ENCODE data around the gene KDR.
A peak's percentile ranks its signal among the peaks of the same experiment; 100 is the strongest.

The KDR gene

GRCh38 chr4:55124322-55125076 lies 896 bp downstream of the KDR start:
- peak overlapping the region; percentile 74 for H3K4me3 ChIP-seq (ENCODE audit: low read length)
- TF ChIP-seq, protein P1, sequence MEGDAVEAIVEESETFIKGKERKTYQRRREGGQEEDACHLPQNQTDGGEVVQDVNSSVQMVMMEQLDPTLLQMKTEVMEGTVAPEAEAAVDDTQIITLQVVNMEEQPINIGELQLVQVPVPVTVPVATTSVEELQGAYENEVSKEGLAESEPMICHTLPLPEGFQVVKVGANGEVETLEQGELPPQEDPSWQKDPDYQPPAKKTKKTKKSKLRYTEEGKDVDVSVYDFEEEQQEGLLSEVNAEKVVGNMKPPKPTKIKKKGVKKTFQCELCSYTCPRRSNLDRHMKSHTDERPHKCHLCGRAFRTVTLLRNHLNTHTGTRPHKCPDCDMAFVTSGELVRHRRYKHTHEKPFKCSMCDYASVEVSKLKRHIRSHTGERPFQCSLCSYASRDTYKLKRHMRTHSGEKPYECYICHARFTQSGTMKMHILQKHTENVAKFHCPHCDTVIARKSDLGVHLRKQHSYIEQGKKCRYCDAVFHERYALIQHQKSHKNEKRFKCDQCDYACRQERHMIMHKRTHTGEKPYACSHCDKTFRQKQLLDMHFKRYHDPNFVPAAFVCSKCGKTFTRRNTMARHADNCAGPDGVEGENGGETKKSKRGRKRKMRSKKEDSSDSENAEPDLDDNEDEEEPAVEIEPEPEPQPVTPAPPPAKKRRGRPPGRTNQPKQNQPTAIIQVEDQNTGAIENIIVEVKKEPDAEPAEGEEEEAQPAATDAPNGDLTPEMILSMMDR (conservative IDR thresholded peaks at IDR 0.05; ENCODE audit: low read depth, low read length) = no peak
- DNase-seq (ENCODE audit: low read depth) = no peak

DNA sequence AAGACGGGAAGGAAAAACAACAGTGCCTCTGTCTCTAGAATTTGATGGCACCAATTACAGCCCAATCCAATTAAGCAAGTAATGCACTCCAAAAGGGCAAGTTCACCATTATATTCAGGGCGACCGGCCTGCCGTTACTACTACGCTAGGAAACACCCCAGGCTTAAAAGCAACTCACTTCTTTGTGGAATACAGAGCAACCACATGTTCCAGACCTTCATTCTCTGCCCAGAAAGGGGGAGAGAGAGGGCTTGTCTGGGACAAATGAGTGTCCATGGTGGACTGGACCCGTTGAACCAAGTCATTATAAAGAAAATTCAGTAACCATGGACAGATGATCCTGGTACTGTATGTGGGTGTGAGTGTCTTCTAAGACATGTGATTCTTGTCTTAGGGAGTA lies 1.6 kb downstream of the KDR start:
- H3K4me3 ChIP-seq (ENCODE audit: low read length) = peak overlapping the region; percentile 74
- TF ChIP-seq, protein P1 (conservative IDR thresholded peaks at IDR 0.05; ENCODE audit: low read depth, low read length) = no peak
- DNase-seq (ENCODE audit: low read depth) = no peak

DNA sequence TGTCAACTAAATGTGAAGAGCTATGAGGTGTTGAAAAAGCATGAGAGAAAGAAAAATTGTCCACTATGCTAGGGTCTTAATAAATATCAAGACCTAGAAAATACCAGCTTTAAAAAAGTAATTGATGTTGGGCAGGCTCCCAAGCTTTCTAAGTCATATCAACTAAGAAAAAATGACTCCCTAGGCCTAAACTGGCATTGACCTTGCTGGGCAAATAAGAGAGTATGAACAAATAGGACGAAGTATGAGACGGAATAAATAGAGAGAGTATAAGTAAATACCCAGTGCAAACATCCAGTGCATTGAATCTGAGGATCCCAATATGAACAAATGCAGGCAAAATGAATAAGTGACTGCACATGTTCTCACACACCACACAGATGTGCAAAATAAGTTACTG lies 3.2 kb downstream of the KDR start:
- DNase-seq (ENCODE audit: low read depth) = no peak
- TF ChIP-seq, protein P1 (conservative IDR thresholded peaks at IDR 0.05; ENCODE audit: low read depth, low read length) = no peak
- H3K4me3 ChIP-seq (ENCODE audit: low read length) = no peak overlapping the region

DNA sequence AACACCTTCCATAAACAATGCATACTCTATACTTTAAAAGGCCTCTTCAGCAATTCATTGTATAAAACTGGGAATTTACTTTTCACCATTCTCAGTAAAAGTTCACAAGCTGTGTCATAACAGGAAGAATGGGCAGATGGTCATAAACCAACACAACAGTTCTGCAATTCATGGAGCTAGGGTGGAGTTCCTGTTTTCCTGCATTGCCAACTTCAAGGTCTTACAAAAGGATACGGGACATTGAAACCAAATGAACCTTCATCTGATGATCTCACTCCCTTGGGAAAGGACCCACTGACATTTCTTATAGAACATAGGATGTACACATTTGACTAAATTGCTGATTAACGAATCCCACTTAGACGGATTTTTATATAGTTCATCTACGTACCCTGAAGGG lies 4.1 kb downstream of the KDR start:
- no peak for DNase-seq (ENCODE audit: low read depth)
- TF ChIP-seq, protein P1 (conservative IDR thresholded peaks at IDR 0.05; ENCODE audit: low read depth, low read length) = no peak
- H3K4me3 ChIP-seq (ENCODE audit: low read length) = no peak overlapping the region

GRCh38 chr4:55118397-55118796 lies 7.0 kb downstream of the KDR start:
- DNase-seq (ENCODE audit: low read depth) = no peak
- no peak overlapping the region for H3K4me3 ChIP-seq (ENCODE audit: low read length)
- TF ChIP-seq, protein P1 (conservative IDR thresholded peaks at IDR 0.05; ENCODE audit: low read depth, low read length) = no peak

DNA sequence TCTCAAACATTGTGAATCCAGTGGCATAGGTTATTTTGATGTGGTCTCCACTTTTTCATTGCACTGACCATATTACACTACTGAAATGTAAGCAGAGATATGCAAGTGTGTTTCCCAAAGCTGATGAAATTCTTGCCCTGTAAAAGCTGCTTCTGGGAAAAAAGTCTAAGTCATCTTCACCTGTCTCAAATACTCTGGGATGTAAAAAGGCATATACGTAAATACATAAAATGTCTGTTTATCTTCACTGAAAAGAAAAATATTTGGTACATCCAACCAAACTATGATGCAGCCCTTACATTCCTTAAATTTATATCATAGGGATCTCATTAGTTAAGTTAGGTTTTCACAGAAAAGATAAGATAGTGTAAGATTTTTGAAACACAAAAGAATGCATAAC lies 7.9 kb downstream of the KDR start:
- TF ChIP-seq, protein P1 (conservative IDR thresholded peaks at IDR 0.05; ENCODE audit: low read depth, low read length) = no peak
- DNase-seq (ENCODE audit: low read depth) = no peak
- no peak overlapping the region for H3K4me3 ChIP-seq (ENCODE audit: low read length)

- TF ChIP-seq, protein P1 (conservative IDR thresholded peaks at IDR 0.05; ENCODE audit: low read depth, low read length) = no peak
- DNase-seq (ENCODE audit: low read depth) = no peak
- H3K4me3 ChIP-seq (ENCODE audit: low read length) = no peak overlapping the region
These were observed 8.9 kb downstream of the KDR start for GRCh38 chr4:55116450-55116849.
